Trophoblast cell (in vitro differentiated cells and primary cell): ENCODE measurements around the gene SIK3.
"Not testable (repeated sequence)": the region's sequence is repeated elsewhere in the genome, so short reads cannot be mapped to it uniquely, and the experiment has no call there.

Experiments
- DNase-seq, 2 donors: peaks; one replicate each; pipeline ENCODE4 v3.0.0-alpha.2; 2016
- H2AFZ ChIP-seq: 2 replicates; pipeline ENCODE4 v1.6.1; 2013; ENCODE audit warnings: low read length, moderate library complexity, mild to moderate bottlenecking; ENCODE audit not compliant: insufficient read depth, poor library complexity
- H2AK5ac ChIP-seq: 2 replicates; pipeline ENCODE4 v1.6.1; 2013; ENCODE audit warnings: mild to moderate bottlenecking, low read length
- H2BK120ac ChIP-seq: 2 replicates; pipeline ENCODE4 v1.6.1; 2013; ENCODE audit warnings: low read length, mild to moderate bottlenecking, moderate library complexity; ENCODE audit not compliant: insufficient read depth, poor library complexity
- H2BK12ac ChIP-seq: 2 replicates; pipeline ENCODE4 v1.6.1; 2013; ENCODE audit warnings: mild to moderate bottlenecking, low read length, moderate library complexity
- H2BK5ac ChIP-seq: 2 replicates; pipeline ENCODE4 v1.6.1; 2013; ENCODE audit warnings: low read length, low read depth, moderate library complexity, mild to moderate bottlenecking; ENCODE audit not compliant: poor library complexity
- H3K14ac ChIP-seq: 2 replicates; pipeline ENCODE4 v1.6.1; 2013; ENCODE audit warnings: mild to moderate bottlenecking, low read length
- H3K18ac ChIP-seq: 2 replicates; pipeline ENCODE4 v1.6.1; 2013; ENCODE audit warnings: mild to moderate bottlenecking, low read length
- H3K23ac ChIP-seq: 2 replicates; pipeline ENCODE4 v1.6.1; 2013; ENCODE audit warnings: low read length
- H3K27ac ChIP-seq: 2 replicates; pipeline ENCODE4 v1.5.1; 2013; ENCODE audit warnings: low read depth, mild to moderate bottlenecking, inconsistent platforms, low read length, moderate library complexity
- H3K27me3 ChIP-seq: 2 replicates; pipeline ENCODE4 v1.6.1; 2013; ENCODE audit warnings: inconsistent platforms, mild to moderate bottlenecking, low read length, moderate library complexity; ENCODE audit not compliant: insufficient read depth
- H3K36me3 ChIP-seq, 2 experiments: 1 replicate in 1 of 2; 2 replicates in 1 of 2; pipeline ENCODE4 v1.6.1; 2013; ENCODE audit warnings: low read length in 2 of 2, mild to moderate bottlenecking in 2 of 2, moderate library complexity in 1 of 2; ENCODE audit not compliant: insufficient read depth in 2 of 2, control insufficient read depth in 1 of 2
- H3K4ac ChIP-seq: 2 replicates; pipeline ENCODE4 v1.6.1; 2013; ENCODE audit warnings: low read depth, mild to moderate bottlenecking, low read length, moderate library complexity
- H3K4me1 ChIP-seq, 2 experiments: 1 replicate in 1 of 2; 2 replicates in 1 of 2; pipeline ENCODE4 v1.6.1; 2013; ENCODE audit warnings: low read length in 2 of 2, mild to moderate bottlenecking in 2 of 2, moderate library complexity in 1 of 2; ENCODE audit not compliant: insufficient read depth in 2 of 2, control insufficient read depth in 1 of 2
- H3K4me2 ChIP-seq: 2 replicates; pipeline ENCODE4 v1.6.1; 2013; ENCODE audit warnings: inconsistent platforms, mild to moderate bottlenecking, low read length, moderate library complexity
- H3K4me3 ChIP-seq: 2 replicates; pipeline ENCODE4 v1.5.1; 2013; ENCODE audit warnings: mild to moderate bottlenecking, low read depth, low read length, inconsistent platforms
- H3K79me1 ChIP-seq: one replicate; pipeline ENCODE4 v1.6.1; 2013; ENCODE audit warnings: low read length
- H3K79me2 ChIP-seq: 2 replicates; pipeline ENCODE4 v1.6.1; 2013; ENCODE audit warnings: low read length, mild to moderate bottlenecking; ENCODE audit not compliant: control insufficient read depth, insufficient read depth, poor library complexity
- H3K9ac ChIP-seq: 2 replicates; pipeline ENCODE4 v1.6.1; 2013; ENCODE audit warnings: mild to moderate bottlenecking, low read length
- H3K9me3 ChIP-seq: 2 replicates; pipeline ENCODE4 v1.6.1; 2013; ENCODE audit warnings: low read depth, mild to moderate bottlenecking, control low read depth, inconsistent platforms, low read length; ENCODE audit not compliant: insufficient read depth
- H4K12ac ChIP-seq: 2 replicates; pipeline ENCODE4 v1.6.1; 2013; ENCODE audit warnings: low read depth, mild to moderate bottlenecking, low read length, moderate library complexity
- H4K8ac ChIP-seq: 2 replicates; pipeline ENCODE4 v1.6.1; 2013; ENCODE audit warnings: low read depth, mild to moderate bottlenecking, low read length, moderate library complexity
- H4K91ac ChIP-seq: one replicate; pipeline ENCODE4 v1.6.1; 2013; ENCODE audit warnings: low read depth, mild to moderate bottlenecking, low read length, moderate library complexity
- WGBS: extraction: QIAGEN DNeasy Blood & Tissue Kit; methylation state at CpG from one replicate; pipeline ENCODE4 v1.1.7; 2013; ENCODE audit warnings: missing lambda C conversion rate; ENCODE audit not compliant: insufficient read length, insufficient coverage; ENCODE audit errors: extremely low coverage; 5-methylcytosine and 5-hydroxymethylcytosine counted together

Gene SIK3

GRCh38 chr11:117143871-117144476 lies 45.7 kb upstream of the SIK3 start, which contains the start of gene PAFAH1B2:
Gene PAFAH1B2 (plus strand): TSS chr11:117144287. CDS start chr11:117152448, 8,161 bp downstream.
- peak within 1 kb of the TSS; percentile 94 for H3K9ac ChIP-seq
- no peaks in the 10 kb centered on the region for H3K9me3 ChIP-seq
- peak within 1 kb of the TSS; percentile 87 for H2AFZ ChIP-seq
- H2BK12ac ChIP-seq = peak within 1 kb of the TSS; percentile 76
- peaks cover 31% of the 10 kb centered on the region for H3K79me2 ChIP-seq
- peaks cover 13% of the 10 kb centered on the region in 2 experiments for H3K36me3 ChIP-seq
- WGBS = no CpG with 5 or more reads among the region's 48 CpGs
- H3K4ac ChIP-seq = peak within 1 kb of the TSS; percentile 98
- no peaks in the 10 kb centered on the region for H3K27me3 ChIP-seq
- peak within 1 kb of the TSS; percentile 99 for H3K18ac ChIP-seq
- peak within 1 kb of the TSS; percentile 95 for H2AK5ac ChIP-seq
- peaks cover 12% of the 10 kb centered on the region for H3K79me1 ChIP-seq
- no peak within 1 kb of the TSS for H3K23ac ChIP-seq
- peak within 1 kb of the TSS; percentile 92 for H4K8ac ChIP-seq
- H2BK5ac ChIP-seq = peak within 1 kb of the TSS; percentile 98
- peak within 1 kb of the TSS; percentile 96 for H2BK120ac ChIP-seq
- H3K4me2 ChIP-seq = peak within 1 kb of the TSS; percentile 88
- H3K4me1 ChIP-seq = peaks cover 0 to 7% of the 10 kb centered on the region in 2 experiments
- peak within 1 kb of the TSS; percentile 94 for H4K12ac ChIP-seq
- H4K91ac ChIP-seq = peak within 1 kb of the TSS; percentile 93
- DNase-seq = peak; percentile 95 to 96
- H3K14ac ChIP-seq = peak within 1 kb of the TSS; percentile 95
- peak within 1 kb of the TSS; percentile 91 for H3K27ac ChIP-seq
- H3K4me3 ChIP-seq = peak within 1 kb of the TSS; percentile 96

GRCh38 chr11:117143390-117143789 lies 45.2 kb upstream of the SIK3 start:
- peak in 1 of 2 donors; percentile 41 for DNase-seq
- Histone ChIP-seq H3K4me3 (no peak overlapping the region), H4K91ac (no peak overlapping the region), H2AK5ac (no peak overlapping the region), H3K79me2 (peaks cover 28% of the 10 kb centered on the region), H4K8ac (no peak overlapping the region), H3K9me3 (no peaks in the 10 kb centered on the region), H3K14ac (no peak overlapping the region), H3K79me1 (peaks cover 12% of the 10 kb centered on the region), H2BK120ac (no peak overlapping the region), H3K36me3 (peaks cover 12 to 13% of the 10 kb centered on the region in 2 experiments), H3K4me2 (peak overlapping the region; percentile 88), H3K9ac (no peak overlapping the region), H3K18ac (no peak overlapping the region), H3K4me1 (peaks cover 0 to 7% of the 10 kb centered on the region in 2 experiments), H3K27ac (no peak overlapping the region), H3K4ac (no peak overlapping the region), H2BK5ac (no peak overlapping the region), H3K27me3 (no peaks in the 10 kb centered on the region), H2AFZ (no peak overlapping the region), H2BK12ac (no peak overlapping the region), H4K12ac (no peak overlapping the region), H3K23ac (no peak overlapping the region)
- no CpG with 5 or more reads among the region's 5 CpGs for WGBS

- H2BK5ac ChIP-seq, H3K4ac ChIP-seq, H4K91ac ChIP-seq, H3K23ac ChIP-seq, H3K18ac ChIP-seq, H3K14ac ChIP-seq, H2AFZ ChIP-seq, H3K4me2 ChIP-seq, H3K4me3 ChIP-seq, H3K79me2 ChIP-seq, H3K79me1 ChIP-seq, H3K36me3 ChIP-seq, H2BK120ac ChIP-seq, H4K8ac ChIP-seq, H3K27ac ChIP-seq, H3K9me3 ChIP-seq, H2BK12ac ChIP-seq, DNase-seq, H2AK5ac ChIP-seq, H3K27me3 ChIP-seq, H3K9ac ChIP-seq, H3K4me1 ChIP-seq, H4K12ac ChIP-seq: not testable (repeated sequence)
- no CpG with 5 or more reads among the region's 15 CpGs for WGBS
Observed at GRCh38 chr11:117137223-117138086, 39.2 kb upstream of the SIK3 start.

- H3K14ac ChIP-seq, H2AK5ac ChIP-seq, H3K9me3 ChIP-seq, H4K8ac ChIP-seq, H2BK5ac ChIP-seq, DNase-seq, H3K9ac ChIP-seq, H3K79me1 ChIP-seq, H4K12ac ChIP-seq, H3K23ac ChIP-seq, H2AFZ ChIP-seq, H3K4me3 ChIP-seq, H3K4me2 ChIP-seq, H4K91ac ChIP-seq, H3K36me3 ChIP-seq, H3K4ac ChIP-seq, H3K4me1 ChIP-seq, H3K79me2 ChIP-seq, H3K27ac ChIP-seq, H2BK12ac ChIP-seq, H3K18ac ChIP-seq, H3K27me3 ChIP-seq, H2BK120ac ChIP-seq: not testable (repeated sequence)
- no CpG with 5 or more reads among the region's 4 CpGs for WGBS
Observed at GRCh38 chr11:117134979-117135378, 36.8 kb upstream of the SIK3 start.
